ENCODE results near the gene ABCD1.

DNA sequence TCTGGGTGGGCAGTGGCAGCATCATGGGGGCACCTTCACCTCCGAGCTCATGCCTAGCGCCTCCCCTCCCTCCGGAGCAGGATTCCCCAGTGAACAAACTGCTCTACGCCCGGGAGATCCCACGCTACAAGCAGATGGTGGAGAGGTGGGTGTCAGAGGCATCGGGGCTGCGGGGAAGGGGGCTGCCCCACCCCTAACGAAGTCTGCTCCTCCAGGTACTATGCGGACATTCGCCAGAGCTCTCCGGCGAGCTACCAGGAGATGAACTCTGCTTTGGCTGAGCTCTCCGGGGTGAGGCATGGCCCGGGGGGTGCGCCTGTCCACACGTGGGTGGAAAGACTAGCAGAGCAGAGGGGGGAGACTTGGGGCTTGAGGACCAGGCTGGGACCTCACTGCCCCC is 53.5 kb downstream of the ABCD1 start:
- TF ChIP-seq, protein P1, sequence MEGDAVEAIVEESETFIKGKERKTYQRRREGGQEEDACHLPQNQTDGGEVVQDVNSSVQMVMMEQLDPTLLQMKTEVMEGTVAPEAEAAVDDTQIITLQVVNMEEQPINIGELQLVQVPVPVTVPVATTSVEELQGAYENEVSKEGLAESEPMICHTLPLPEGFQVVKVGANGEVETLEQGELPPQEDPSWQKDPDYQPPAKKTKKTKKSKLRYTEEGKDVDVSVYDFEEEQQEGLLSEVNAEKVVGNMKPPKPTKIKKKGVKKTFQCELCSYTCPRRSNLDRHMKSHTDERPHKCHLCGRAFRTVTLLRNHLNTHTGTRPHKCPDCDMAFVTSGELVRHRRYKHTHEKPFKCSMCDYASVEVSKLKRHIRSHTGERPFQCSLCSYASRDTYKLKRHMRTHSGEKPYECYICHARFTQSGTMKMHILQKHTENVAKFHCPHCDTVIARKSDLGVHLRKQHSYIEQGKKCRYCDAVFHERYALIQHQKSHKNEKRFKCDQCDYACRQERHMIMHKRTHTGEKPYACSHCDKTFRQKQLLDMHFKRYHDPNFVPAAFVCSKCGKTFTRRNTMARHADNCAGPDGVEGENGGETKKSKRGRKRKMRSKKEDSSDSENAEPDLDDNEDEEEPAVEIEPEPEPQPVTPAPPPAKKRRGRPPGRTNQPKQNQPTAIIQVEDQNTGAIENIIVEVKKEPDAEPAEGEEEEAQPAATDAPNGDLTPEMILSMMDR (IDR thresholded peaks at IDR 0.05), result no peak
- TF ChIP-seq EZH2phosphoT487 (IDR thresholded peaks at IDR 0.05), result no peak

Data from neural progenitor cell (in vitro differentiated cells).